B cell (primary cell): ENCODE data around the gene KIAA1328. TPM values are rescaled to one million over a fixed set of nuclear protein-coding genes. Genes with fewer than 3 reads are reported as not detected.

Experiments
- ATAC-seq: fragments of 200-7000 bp; cut with Tn5 transposase; one replicate; pipeline ENCODE4 v1.10.0; 2021; ENCODE audit warnings: low read depth, mild to moderate bottlenecking, moderate number of reproducible peaks, moderate library complexity
- CTCF ChIA-PET: fragments of 350-600 bp; sonication (Branson Sonifier 250); formaldehyde crosslinking; loops from one replicate; lab custom pipeline; 2021; ENCODE audit warnings: antibody characterized with exemption, inconsistent platforms; lab: Charles Lee
- POLR2A ChIA-PET: fragments of 350-600 bp; sonication (Branson Sonifier 250); formaldehyde crosslinking; loops from one replicate; lab custom pipeline; 2021; ENCODE audit warnings: antibody characterized with exemption; lab: Charles Lee
- DNase-seq: peaks from one replicate; pipeline ENCODE4 v3.0.0; 2013
- H2AFZ ChIP-seq: 2 replicates; pipeline ENCODE4 v1.6.1; 2012; ENCODE audit warnings: mild to moderate bottlenecking, low read depth, low read length; ENCODE audit not compliant: insufficient read depth, poor library complexity, severe bottlenecking
- H3K27ac ChIP-seq, 2 donors: 1 replicate in 1 of 2; 2 replicates in 1 of 2; pipeline ENCODE4 v1.5.1; 2012 to 2013; ENCODE audit warnings: low read length in 2 of 2, mild to moderate bottlenecking in 2 of 2, moderate library complexity in 1 of 2
- H3K27me3 ChIP-seq, 4 experiments: fragments of 200-600 bp in 1 of 4; sonication (generic) in 1 of 4; replicated peaks in 1 of 4; 1 replicate in 2 of 4; 2 replicates in 2 of 4; pipeline versions ENCODE4 v1.6.1 to v1.7.0; 2013 to 2016; ENCODE audit warnings: low read length in 3 of 4, mild to moderate bottlenecking in 2 of 4, mixed read lengths in 1 of 4, moderate library complexity in 1 of 4; ENCODE audit not compliant: insufficient read depth in 4 of 4, control insufficient read depth in 3 of 4; ENCODE audit errors: control extremely low read depth in 1 of 4
- H3K36me3 ChIP-seq, 2 experiments: replicated peaks in 1 of 2; 1 replicate in 1 of 2; 2 replicates in 1 of 2; pipeline versions ENCODE4 v1.6.1 to v1.7.1; 2013; ENCODE audit warnings: low read length in 1 of 2; ENCODE audit not compliant: insufficient read depth in 2 of 2, control insufficient read depth in 1 of 2; ENCODE audit errors: control extremely low read depth in 1 of 2, extremely low read depth in 1 of 2
- H3K4me1 ChIP-seq, 2 donors: fragments of 200-600 bp in 1 of 2; sonication (generic) in 1 of 2; 1 replicate in 1 of 2; 2 replicates in 1 of 2; pipeline versions ENCODE4 v1.5.1 to v1.6.1; 2013 to 2017; ENCODE audit warnings: low read length in 2 of 2; ENCODE audit not compliant: control insufficient read depth in 2 of 2, insufficient read depth in 2 of 2
- H3K4me2 ChIP-seq: replicated peaks from 2 replicates; pipeline ENCODE3; 2012; ENCODE audit warnings: mild to moderate bottlenecking, low read depth, low read length; ENCODE audit not compliant: poor library complexity, severe bottlenecking
- H3K4me3 ChIP-seq, 5 experiments: fragments of 200-600 bp in 1 of 5; sonication (generic) in 1 of 5; 1 replicate in 3 of 5; 2 replicates in 2 of 5; pipeline versions ENCODE4 v1.5.1 to v1.7.0; 2011 to 2016; ENCODE audit warnings: low read length in 4 of 5, mild to moderate bottlenecking in 4 of 5, low read depth in 2 of 5, control low read depth in 1 of 5, moderate library complexity in 1 of 5; ENCODE audit not compliant: insufficient read depth in 1 of 5; ENCODE audit errors: control extremely low read depth in 1 of 5, extremely low read depth in 1 of 5
- H3K79me2 ChIP-seq: fragments of 200-600 bp; sonication (generic); one replicate; pipeline ENCODE4 v1.6.0; 2016; ENCODE audit warnings: low read length; ENCODE audit not compliant: control insufficient read depth, insufficient read depth
- H3K9ac ChIP-seq: fragments of 200-600 bp; sonication (generic); 2 replicates; pipeline ENCODE4 v1.6.1; 2017; ENCODE audit warnings: mild to moderate bottlenecking, low read length, moderate library complexity
- H3K9me3 ChIP-seq, 3 donors: one replicate each; pipeline versions ENCODE4 v1.6.1 to v1.7.1; 2013; ENCODE audit warnings: low read length in 2 of 3; ENCODE audit not compliant: control insufficient read depth in 2 of 3, insufficient read depth in 1 of 3; ENCODE audit errors: control extremely low read depth in 1 of 3
- H4K20me1 ChIP-seq: 2 replicates; pipeline ENCODE4 v1.6.0; 2012; ENCODE audit warnings: mild to moderate bottlenecking, low read length; ENCODE audit not compliant: insufficient read depth, control insufficient read depth, poor library complexity, severe bottlenecking
- H3K27ac Mint-ChIP-seq: one replicate; pipeline ENCODE4 v1.8.0; 2021; ENCODE audit warnings: mixed read lengths
- H3K27me3 Mint-ChIP-seq: one replicate; pipeline ENCODE4 v1.8.0; 2021; ENCODE audit warnings: mixed read lengths
- H3K4me1 Mint-ChIP-seq: one replicate; pipeline ENCODE4 v1.8.0; 2021; ENCODE audit warnings: mixed read lengths
- H3K4me3 Mint-ChIP-seq: one replicate; pipeline ENCODE4 v1.8.0; 2021; ENCODE audit warnings: mixed read lengths
- H3K9me3 Mint-ChIP-seq: one replicate; pipeline ENCODE4 v1.8.0; 2022; ENCODE audit warnings: mixed read lengths; ENCODE audit not compliant: insufficient read depth
- EZH2 ChIP-seq: IDR thresholded peaks from 2 replicates; pipeline ENCODE4 v1.6.1; 2012; ENCODE audit warnings: borderline replicate concordance, low read depth, mild to moderate bottlenecking, moderate library complexity, low read length; ENCODE audit not compliant: insufficient read depth, poor library complexity, severe bottlenecking
- WGBS: methylation state at CpG from one replicate; pipeline ENCODE4 v1.1.5; 2013; ENCODE audit warnings: missing lambda C conversion rate; ENCODE audit not compliant: insufficient coverage; 5-methylcytosine and 5-hydroxymethylcytosine counted together
- intact Hi-C: fragments of 100-400 bp; cut with micrococcal nuclease; formaldehyde crosslinking; loops from one replicate; pipeline ENCODE4 v1.10.0; 2022
- polyA plus RNA-seq: library from polyadenylated mRNA; depleted of rRNA; stranded (reverse); fragments of >200 nt; gene quantifications from 2 replicates; pipeline ENCODE4 v1.2.3, GENCODE V29; 2012
- total RNA-seq, 2 donors: library from RNA; stranded (reverse); fragments of 120-200 nt in 1 of 2; gene quantifications; 1 replicate in 1 of 2; 2 replicates in 1 of 2; pipeline versions ENCODE4 v1.2.3 to v1.2.4, GENCODE V29; 2013 to 2022
- TF ChIP-seq, protein P1 (sequence below): fragments of 200-600 bp; IDR thresholded peaks from one replicate; pipeline ENCODE4 v1.8.0; 2022; ENCODE audit warnings: antibody characterized with exemption, mild to moderate bottlenecking

The KIAA1328 gene
- total and polyA plus RNA-seq, 2 donors (not counting 1 experiment from before 2014, with no cell fraction given) = 9.1 to 22.1 TPM

DNA sequence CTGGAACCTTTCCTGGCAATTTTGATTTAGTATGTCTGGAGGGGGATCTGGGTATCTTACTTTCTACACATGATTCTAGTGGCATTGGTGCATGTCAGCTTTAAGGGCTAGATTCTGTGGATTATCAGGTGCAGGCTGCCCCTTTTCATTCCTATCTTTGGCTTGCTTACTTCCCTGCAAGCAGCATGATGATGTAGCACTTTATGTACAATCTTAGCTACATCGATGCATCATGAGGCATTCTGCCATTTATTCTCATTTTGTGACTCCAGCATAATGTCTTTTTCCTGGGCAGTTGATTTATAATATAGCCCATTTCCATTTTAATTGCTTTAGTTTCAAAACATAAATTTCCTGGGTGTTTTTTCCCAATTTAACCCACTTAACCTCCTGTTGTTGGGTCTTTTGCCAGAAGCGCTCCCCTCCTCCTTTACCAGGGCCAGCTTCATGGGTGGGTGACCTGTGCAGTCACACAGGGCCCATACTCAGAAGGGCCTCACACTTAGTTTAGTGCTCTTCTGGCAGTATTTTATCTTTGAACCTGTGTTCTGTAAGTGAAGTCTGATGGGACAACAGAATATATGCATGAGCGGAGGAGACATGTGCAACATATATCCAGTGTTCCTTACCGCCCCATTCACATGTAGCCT, 36.2 kb upstream of the KIAA1328 start:
- no peak overlapping the region for H3K27ac ChIP-seq
- intact Hi-C loops = no loop called here
- no peaks in the 10 kb centered on the region for H3K4me1 Mint-ChIP-seq
- WGBS = 93% methylated on average over 3 of the region's 4 CpGs
- no peak overlapping the region for H3K4me3 Mint-ChIP-seq
- H3K36me3 ChIP-seq = peaks cover 10 to 33% of the 10 kb centered on the region in 2 experiments
- no peak overlapping the region for H3K27ac Mint-ChIP-seq
- no peaks in the 10 kb centered on the region for H3K79me2 ChIP-seq
- H3K4me2 ChIP-seq = no peak overlapping the region
- CTCF ChIA-PET = no interaction called here
- DNase-seq (no peak), ATAC-seq (no peak)
- POLR2A ChIA-PET = no interaction called here
- TF ChIP-seq, protein P1, sequence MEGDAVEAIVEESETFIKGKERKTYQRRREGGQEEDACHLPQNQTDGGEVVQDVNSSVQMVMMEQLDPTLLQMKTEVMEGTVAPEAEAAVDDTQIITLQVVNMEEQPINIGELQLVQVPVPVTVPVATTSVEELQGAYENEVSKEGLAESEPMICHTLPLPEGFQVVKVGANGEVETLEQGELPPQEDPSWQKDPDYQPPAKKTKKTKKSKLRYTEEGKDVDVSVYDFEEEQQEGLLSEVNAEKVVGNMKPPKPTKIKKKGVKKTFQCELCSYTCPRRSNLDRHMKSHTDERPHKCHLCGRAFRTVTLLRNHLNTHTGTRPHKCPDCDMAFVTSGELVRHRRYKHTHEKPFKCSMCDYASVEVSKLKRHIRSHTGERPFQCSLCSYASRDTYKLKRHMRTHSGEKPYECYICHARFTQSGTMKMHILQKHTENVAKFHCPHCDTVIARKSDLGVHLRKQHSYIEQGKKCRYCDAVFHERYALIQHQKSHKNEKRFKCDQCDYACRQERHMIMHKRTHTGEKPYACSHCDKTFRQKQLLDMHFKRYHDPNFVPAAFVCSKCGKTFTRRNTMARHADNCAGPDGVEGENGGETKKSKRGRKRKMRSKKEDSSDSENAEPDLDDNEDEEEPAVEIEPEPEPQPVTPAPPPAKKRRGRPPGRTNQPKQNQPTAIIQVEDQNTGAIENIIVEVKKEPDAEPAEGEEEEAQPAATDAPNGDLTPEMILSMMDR = no peak
- TF ChIP-seq EZH2 = no peak
- no peak overlapping the region for H3K9ac ChIP-seq
- no peaks in the 10 kb centered on the region for H3K4me1 ChIP-seq
- no peaks in the 10 kb centered on the region for H3K27me3 Mint-ChIP-seq
- no peaks in the 10 kb centered on the region for H3K9me3 ChIP-seq
- no peak overlapping the region for H2AFZ ChIP-seq
- H4K20me1 ChIP-seq = no peaks in the 10 kb centered on the region
- peaks cover 6% of the 10 kb centered on the region for H3K9me3 Mint-ChIP-seq
- H3K27me3 ChIP-seq = no peaks in the 10 kb centered on the region
- no peak overlapping the region for H3K4me3 ChIP-seq

- Histone ChIP-seq H3K9me3 (no peaks in the 10 kb centered on the region), H3K27me3 (no peaks in the 10 kb centered on the region), H2AFZ (no peak overlapping the region), H3K79me2 (no peaks in the 10 kb centered on the region), H3K36me3 (peaks cover 4 to 62% of the 10 kb centered on the region in 2 experiments), H3K9ac (no peak overlapping the region), H3K4me2 (no peak overlapping the region), H3K4me3 (no peak overlapping the region), H4K20me1 (no peaks in the 10 kb centered on the region), H3K27ac (no peak overlapping the region), H3K4me1 (no peaks in the 10 kb centered on the region)
- ATAC-seq (no peak), DNase-seq (no peak)
- Mint-ChIP-seq H3K4me3 (no peak overlapping the region), H3K27ac (no peak overlapping the region), H3K27me3 (no peaks in the 10 kb centered on the region), H3K9me3 (no peaks in the 10 kb centered on the region), H3K4me1 (no peaks in the 10 kb centered on the region)
- CTCF ChIA-PET = interaction anchor here (1.6 kb wide), 1 partner anchor 11 kb away, joined by 8 read pairs; no protein-coding TSS in a partner anchor
- intact Hi-C loops = no loop called here
- TF ChIP-seq EZH2 = no peak
- TF ChIP-seq, protein P1 = no peak
- POLR2A ChIA-PET = no interaction called here
- 100% methylated on average over 1 of the region's 3 CpGs for WGBS
These were observed 30.0 kb upstream of the KIAA1328 start for GRCh38 chr18:36798738-36799473.
